Measurements from ENCODE around the gene FAM20A.

FAM20A gene

DNA sequence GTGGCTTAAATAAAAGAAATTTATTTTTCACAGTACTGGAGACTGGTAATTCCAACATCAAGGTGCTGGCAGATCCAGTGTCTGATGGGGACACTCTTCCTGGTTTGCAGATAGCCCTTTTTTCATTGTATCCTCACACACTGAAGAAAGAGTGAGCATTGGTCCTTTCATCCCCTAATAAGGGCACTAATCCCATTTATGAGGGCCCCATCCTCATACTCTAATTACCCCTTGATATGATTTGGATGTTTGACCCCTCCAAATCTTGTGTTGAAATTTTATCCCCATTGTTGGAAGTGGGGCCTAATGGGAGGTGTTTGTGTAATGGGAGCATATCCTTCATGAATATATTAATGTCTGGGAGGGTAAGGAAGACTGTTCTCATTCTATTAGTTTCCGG lies 9.4 kb upstream of the FAM20A start:
- no peak for DNase-seq (ENCODE audit: low spot score)

DNA sequence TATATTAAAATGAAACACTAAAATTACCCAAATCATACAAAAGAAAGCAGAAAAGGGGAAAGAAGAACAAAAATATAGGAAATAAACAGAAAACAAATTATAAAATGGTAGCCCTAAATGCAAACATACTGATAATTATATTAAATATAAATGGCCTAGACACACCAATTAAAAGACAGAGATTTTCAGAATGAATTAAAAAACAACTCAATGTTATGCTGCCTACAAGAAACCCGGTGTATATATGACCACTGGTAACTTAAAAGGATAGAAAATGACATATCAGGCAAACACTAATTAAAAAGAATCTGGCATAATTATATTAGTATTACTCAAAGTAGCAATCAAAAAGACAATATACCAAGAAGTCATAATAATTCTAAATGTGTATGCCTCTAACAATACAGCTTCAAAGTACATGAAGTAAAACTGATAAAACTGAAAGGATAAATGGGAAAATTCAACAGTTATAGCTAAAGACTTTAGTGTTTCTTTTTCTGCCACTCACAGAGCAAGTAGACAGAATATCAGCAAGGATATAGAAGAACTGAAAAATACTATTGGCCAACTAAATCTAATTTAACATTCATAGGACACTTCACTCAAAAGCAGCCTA lies 7.5 kb upstream of the FAM20A start:
- no peak for DNase-seq (ENCODE audit: low spot score)

DNA sequence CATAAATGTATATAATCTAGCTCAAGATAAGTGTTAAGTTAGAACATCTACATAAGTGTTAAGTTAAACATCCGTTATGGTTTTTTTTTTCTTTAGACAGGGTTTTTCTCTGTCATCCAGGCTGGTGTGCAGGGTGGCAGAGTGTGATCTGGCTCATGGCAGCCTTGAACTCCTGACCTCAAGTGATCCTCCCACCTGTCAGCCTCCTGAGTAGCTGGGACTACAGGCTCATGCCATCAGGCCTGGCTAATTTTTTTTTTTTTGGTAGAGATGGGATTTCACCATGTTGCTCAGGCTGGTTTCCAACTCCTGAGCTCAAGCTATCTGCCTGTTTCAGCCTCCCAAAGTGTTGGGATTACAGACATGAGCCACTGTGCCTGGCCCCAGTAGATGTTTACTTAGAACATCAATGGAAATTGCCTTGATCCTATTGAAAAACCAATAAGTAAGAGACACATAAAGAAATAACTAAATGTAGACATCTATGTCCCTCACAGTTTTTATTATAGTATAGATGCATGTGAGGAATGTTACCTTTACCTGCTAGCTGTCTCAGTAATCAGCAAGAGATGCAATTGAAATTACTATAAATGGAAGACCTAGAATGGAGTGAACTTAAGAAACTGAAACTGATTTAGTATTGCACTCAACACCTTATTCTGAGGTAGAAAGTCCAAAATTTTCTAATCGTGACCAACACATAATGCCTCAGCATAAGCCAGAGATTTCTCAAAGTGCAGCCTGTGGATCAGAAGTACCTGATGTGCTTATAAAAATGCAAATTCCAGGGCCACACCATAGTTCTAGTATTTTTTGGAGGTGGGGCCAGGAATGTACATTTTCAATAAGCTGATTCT lies 5.5 kb upstream of the FAM20A start:
- no peak for DNase-seq (ENCODE audit: low spot score)

DNA sequence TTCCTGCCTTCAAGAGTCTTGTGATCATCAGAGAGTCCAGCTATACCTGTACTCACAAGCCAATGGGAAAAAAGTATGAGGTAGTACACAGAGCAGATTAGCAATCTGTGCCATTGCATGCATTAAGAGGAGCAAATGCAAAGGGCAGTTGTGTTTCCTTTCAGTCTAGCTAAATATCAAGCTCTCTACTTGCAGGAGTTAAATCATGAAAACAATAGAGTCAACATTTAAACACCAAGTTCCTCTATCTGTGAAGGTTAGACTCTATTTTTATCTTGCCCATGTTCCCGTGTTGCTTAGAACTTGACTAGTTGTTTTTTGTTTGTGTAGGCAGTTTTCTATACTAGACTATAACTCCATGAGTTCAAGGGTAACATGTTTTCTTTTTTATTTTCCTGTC lies 4.7 kb upstream of the FAM20A start:
- no peak for DNase-seq (ENCODE audit: low spot score)

DNA sequence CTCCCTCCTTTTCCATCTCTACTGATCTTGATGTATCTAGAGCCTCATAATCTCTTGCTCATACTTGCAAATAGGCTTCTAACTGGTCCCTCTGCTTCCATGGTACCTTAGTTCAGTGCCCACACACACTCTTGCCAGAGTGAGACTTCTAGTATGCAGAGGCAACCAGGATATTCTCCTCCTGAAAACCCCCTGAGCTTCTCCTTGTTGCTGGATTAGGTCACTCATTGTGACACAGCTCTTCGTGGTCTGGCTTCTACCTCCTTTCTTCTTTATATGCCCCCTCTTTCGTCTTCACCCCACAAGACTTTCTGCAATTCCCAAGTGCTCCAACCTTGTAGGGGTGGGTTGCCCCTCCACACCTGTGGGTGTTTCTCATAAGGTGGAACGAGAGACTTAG lies 2.5 kb upstream of the FAM20A start:
- DNase-seq (ENCODE audit: low spot score): no peak

DNA sequence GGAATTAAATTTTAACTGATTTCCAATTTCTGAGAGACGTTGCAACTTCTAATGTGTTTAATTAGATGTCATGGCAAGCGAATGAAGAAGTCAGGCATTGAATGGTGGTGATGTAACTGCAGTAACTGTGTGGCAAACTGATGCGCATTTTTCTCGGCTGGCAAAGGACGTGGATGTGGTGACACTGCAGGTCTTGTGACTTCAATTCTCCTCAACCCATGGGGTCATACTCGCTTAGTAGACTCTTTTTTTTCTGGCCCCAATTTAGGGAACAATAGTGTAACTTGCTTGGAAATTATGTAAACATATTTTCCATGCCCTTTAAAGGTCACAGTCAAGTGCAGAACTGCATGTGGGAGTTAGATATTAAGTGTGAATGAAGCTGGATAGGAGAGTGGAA lies 1.9 kb upstream of the FAM20A start:
- no peak for DNase-seq (ENCODE audit: low spot score)

DNA sequence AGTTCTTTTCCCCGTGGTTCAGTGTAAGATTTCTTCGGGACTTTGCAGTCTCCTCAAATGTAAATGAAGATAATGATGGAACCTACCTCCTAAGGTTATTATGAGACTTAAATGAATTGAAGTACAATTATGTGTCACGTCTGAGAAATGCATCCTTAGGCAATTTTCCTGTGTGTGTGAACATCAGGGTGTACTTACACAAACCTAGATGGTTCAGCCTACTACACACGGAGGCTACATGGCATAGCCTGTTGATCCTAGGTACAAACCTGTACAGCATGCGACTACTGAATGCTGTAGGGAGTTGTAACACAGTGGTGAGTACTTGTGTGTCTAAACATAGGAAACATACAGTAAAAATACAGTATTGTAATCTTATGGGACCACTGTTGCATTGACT lies 1.1 kb upstream of the FAM20A start:
- DNase-seq (ENCODE audit: low spot score): no peak

DNA sequence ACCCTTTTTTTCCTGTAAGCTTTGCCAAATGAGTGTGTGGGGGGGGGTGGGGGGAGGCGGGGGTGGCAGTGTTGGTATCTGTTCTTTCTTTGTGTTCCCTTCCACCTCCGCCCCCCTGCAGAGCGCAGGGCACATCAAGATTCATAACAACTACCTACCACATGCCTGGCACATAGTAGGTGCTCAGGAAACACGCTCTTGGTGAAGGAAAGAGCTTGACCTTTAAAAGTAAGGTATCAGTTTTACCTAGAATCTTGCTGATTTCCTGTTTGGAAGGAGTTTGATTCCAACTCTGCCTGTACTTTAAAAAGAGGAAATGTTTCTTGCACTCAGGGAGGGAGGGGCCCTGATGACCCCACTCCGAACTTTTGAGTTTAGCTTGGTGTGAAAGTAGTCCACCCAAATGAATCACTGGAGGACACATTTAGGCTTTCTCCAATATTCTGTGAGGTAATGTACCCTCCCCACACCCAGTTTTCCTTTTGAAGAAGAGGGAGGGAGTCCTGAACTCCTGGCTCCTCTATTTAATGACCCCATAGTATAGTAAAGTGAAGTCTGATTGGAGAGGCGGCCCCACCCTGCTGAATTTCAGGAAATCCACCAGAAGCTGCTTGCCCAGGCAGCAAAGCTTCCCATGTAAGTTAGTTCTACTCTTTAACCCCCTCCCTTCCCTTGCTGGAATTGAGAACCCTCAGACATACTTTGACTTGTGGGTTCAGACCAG lies 560 bp upstream of the FAM20A start:
- no peak for DNase-seq (ENCODE audit: low spot score)

DNA sequence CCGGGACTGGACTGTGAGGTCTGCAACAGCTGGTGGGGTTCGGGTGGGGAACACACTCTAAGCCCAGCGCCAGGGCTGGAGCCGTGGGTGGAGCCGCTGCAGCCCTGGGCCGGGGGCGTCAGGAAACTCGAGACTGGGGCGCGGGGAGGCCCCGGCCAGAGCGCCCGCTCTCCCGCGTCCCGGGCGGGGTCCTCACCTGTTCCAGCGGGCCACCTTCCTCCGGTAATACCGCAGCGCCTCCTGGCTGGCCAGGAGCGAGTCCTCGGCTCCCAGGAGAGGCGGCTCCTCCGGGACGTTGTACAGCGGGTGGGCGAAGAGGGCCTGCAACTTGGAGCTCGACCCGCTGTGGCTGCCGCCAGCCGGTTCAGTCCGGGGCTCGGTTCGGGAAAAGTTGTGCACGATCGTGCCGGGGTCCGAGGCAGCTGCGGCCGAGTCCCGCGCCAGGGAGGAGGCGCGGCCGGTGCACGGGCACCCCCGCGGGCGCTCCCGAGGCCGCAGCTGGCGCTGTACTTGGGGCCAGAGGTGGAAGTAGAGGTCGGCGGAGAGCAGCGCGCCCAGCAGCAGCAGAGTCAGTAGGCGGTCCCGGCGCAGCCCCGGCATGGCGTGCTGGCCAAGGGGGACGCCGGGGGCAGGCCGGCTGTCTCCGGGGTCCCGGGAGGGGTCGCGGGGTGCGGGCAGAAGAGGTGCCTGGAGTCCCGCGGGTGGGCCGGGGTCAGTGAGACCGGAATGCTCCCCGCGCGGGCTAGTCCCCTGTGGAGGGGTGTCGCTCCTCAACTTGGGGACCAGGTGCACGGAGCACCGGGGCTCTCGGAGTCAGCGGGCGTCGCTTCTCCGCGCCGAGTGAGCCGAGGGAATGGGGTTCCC lies 868 bp downstream of the FAM20A start:
- no peak for DNase-seq (ENCODE audit: low spot score)

DNA sequence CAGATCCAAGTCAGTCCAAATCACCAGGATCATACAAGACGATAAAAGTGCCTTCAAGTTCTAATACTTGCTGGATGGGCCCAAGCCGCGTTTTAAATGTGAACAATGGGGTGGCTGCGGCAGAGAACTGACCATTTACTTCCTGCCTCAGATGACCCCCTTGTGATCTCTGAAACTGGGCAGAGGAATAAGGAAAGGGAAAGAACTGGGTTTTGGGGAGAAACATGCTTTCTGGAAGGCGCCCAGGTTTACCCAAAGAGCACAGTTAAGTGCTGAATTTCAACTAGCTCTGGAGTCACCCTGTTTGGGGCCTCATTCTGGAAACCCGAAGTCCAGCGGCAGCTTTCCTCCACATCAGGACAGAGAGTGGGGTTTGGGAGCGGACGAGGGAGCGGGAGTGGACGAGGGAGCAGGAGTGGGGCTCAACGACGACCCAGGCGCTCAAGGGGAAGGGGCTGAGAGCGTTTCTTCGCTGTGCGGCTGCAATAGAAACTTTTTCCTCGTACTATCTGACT lies 1.6 kb downstream of the FAM20A start:
- no peak for DNase-seq (ENCODE audit: low spot score)

DNA sequence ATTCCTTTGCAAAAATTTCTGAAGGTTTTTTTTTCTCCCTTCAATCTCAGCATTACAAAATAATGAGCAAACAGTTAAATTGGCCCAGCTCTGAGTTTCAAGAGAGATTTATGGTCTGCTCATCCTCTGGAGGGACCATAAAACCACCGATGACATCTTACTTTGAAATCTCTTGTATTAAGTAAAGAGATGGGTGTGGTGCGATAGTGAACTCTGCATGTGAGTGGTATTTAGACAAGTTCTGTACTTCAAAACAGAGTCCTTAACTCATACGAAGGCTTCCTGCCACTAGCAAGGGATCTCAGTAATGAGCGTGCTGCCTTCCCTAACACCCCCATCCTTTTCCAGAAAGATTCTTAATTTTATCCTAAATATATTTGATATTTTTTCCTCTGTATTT lies 2.1 kb downstream of the FAM20A start:
- no peak for DNase-seq (ENCODE audit: low spot score)

DNA sequence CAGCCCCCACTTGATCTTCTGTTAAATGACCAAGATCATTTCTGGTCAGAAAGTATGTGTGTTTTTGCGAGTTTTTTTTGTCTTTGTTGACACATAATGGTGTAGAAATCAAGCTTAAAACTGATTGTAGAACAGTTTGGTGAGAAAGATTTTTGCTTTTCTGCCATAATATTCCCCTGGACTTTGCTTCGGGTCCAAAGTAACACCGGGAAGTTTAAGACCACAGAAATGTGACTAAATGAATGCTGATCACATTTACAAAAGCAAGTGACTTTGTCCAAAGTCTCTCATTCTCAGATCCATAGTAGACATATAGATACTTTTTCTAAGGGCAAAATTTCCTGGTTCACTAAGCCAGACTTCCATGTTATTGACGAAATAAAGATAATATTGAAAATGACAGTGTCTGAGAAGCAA lies 2.6 kb downstream of the FAM20A start:
- DNase-seq (ENCODE audit: low spot score): no peak

DNA sequence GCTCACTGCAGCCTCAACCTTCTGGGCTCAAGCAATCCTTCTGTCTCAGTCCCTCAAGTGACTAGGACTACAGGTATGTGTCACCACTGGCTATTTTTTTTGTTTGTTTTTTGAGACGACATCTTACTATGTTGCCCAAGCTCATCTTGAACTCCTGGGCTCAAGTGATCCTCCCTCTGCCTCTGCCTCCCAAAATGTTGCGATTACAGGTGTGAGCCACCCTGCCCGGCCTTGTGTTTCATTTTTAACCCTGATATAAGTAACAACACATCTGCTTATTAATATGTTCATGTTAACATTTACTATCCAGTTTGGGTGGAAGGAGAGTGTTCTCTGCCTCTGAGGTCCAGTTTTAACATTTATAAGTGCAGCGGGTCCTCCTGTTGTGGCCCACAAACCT lies 3.1 kb downstream of the FAM20A start:
- no peak for DNase-seq (ENCODE audit: low spot score)

DNA sequence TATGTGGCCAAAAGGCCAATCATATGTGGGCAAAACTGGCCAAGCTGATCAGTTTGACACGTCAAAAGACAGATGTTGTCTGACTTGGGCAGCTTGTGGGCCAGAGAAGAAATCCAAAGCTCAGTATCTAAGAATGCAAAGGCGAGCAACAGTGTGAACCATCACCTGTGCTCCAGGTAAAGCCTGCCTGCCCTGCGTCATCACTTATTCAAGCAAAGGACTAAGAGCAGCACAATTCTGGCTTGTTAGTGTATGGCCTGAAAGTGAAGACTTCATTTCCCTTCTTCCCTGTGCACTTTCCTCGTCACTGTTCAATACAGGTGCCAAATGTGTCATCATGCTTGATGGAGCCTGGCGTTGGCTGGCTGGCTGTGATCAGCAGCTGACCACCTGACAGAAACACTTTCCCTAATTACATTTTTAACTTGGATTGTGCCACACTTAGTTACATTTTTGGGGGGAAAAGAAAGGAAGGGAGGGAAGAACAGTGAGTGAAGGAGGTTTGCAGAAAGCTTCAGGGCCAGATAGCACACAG lies 4.7 kb downstream of the FAM20A start:
- no peak for DNase-seq (ENCODE audit: low spot score)

DNA sequence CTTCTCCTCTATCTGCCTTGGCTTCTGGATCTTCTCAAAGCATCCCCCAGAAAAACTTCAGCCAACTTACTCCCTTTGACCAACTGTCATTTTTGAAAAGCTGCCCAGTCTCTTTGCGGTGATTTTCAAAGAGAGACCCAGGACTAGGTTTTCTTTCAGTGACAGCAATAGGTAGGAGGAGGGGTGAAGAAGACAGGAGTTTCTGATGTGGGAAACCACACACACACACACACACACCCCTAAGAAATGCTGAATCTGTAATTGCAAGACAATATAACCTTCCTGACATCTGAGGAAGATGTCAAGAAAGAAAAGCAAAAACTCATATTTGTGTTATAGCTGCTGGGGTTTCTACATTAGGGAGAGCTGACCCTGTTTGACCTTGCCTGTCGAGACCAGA lies 5.2 kb downstream of the FAM20A start:
- DNase-seq (ENCODE audit: low spot score): no peak

DNA sequence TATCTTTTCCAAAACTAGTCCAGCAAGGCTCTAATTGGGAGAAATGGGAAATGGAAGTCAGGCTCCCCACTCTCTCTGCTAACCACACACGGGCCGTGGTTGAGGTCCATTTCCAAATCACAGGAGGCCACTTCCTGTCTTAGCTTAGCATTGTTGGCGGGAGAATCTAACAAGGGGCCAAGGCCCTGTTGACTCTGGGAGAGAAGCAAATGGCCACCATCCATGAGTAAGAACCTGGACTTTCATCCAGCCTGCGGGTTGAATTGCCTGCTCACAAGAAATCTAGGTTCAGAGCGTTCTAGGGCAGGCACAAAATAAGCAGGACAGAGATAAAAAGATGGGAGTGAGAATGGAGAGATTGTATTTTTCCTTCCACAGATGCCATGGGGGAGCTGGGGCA lies 5.7 kb downstream of the FAM20A start:
- no peak for DNase-seq (ENCODE audit: low spot score)

DNA sequence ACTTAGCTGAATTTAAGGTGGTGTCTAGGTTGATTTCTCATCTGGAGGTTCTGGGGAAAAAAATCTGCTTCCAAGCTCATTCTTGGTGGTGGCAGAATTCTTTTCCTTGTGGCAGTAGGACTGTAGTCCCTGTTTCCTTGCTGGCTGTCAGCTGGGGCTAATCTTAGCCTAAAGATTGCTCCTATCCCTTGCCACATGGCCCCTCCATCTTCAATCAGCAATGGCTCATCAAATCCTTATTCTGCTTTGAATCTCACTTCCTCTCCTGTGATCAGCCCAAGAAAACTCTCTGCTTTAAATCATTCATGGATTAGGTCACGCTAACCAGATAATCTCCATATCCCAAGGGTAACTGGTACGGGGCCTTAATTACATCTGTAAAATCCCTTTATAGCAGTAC lies 6.6 kb downstream of the FAM20A start:
- no peak for DNase-seq (ENCODE audit: low spot score)

DNA sequence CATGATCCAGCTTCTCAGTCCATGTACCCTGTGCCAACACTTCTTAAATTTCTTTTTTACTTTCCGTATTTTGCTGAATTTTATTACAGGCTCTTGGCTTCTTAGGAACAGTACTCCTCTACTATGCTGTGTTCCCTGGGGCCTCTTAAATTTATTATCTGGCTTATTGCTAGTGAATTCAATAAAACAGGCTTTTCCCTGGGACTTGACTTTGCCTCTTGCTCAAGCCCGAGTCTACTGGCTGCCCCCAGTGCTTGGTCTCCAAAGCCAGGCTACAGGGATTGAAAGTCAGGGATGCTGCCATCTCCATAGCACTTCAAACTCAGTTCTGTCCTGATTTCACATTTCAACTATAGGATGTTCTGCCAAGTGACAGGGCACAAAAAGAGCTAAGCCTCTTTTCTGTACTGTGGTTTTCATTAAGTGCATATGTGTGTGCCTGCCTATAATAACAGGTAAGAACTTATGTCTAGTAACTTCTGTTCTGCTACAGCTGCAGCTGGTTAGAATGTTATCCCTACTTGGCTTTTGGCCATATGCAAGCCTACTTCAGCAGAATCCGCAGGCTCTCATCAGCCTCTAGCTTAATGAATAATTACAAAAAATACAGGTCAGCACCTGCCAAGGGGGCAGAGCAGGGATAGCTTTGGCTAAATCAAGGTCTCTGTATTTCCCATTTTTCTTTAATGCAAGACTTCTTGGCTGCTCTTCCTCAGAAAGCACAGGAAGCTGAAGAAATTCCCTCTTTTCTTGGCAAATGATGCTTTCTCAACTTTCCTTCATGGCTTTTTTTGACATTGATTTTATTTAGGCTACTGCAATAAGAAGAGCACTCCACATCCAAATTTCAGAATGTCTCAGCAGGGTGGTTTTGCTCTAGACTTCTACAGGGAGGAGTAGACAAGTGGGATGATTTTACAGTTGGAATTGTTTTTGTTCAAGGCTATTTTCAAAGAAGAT lies 8.2 kb downstream of the FAM20A start:
- DNase-seq (ENCODE audit: low spot score): no peak

DNA sequence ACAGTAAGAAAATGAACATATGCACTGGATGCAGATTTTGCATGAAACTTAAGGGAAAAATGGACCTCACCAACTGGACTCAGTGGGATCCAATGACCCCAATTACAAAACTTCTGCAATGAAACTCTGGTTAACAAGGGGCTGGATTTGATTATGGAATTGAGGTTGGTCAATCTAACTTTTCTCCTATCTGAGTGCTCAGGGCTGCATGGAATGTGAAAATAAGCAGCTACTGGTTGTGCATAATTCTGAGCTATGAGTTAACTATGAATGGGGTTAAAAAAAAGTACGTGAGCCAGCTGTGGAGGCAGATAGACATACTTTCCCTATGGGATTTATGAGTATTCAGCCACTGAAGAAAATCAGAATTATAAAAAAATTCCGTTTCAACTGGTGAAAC lies 9.2 kb downstream of the FAM20A start:
- DNase-seq (ENCODE audit: low spot score): no peak

DNA sequence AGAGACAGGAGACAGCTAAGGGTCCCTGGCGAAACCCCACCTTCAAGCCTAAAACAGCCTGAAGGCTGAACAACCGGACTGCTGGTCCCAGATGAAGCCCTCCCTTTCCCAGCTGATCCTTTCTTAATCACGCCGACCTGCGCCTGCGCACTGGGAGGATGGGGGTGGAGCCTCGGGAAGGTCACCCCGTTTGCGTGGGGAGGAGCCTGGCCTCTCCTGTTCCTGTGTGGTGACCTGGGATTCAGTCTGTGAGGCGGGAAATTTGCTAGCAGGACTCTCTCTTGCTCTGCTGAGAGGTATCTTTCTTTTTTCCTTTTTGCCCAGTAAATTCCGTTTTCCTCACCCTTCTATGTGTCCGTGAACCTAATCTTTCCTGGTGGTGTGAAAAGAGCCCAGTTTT lies 9.6 kb downstream of the FAM20A start:
- DNase-seq (ENCODE audit: low spot score): no peak

DNA sequence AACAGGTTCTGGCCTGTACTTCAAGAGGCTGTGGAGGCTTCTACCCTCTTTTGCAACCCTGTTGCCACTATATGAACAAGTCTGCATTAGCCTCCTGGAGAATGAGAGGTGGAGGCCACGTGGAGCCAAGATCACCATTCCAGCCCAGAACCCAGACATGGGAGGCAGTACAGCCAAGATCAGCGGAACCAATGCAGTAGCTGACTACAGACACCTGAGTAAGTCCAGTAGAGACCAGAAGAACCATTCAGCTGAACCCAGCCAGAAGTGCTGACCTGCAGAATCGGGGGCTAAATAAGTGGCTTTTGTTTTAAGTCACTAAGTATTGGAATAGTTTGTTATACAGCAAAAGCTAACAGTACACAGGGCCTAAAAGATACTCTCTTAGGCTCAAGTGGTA lies 12.1 kb downstream of the FAM20A start:
- DNase-seq (ENCODE audit: low spot score): no peak

Measured in CD4-positive, alpha-beta T cell treated with Interleukin-6 at 100 ng/mL for 8 hours (primary cell).